Endothelial cell of hepatic sinusoid (primary cell): ENCODE measurements around the gene RORC.
"Not testable (repeated sequence)": the region's sequence is repeated elsewhere in the genome, so short reads cannot be mapped to it uniquely, and the experiment has no call there.

Source experiments
- in situ Hi-C: cut with HindIII; loops from 2 replicates; pipeline ENCODE4 v1.10.0; 2017; ENCODE audit warnings: low sequenced_read_pairs

The RORC gene

GRCh38 chr1:151809290-151809984, 22.2 kb downstream of the RORC start:
- in situ Hi-C loops, result loop anchor here (5.0 kb wide), 1 partner anchor 52 kb away; no protein-coding TSS in a partner anchor

- in situ Hi-C loops, result loop anchor here (5.0 kb wide), 1 partner anchor 50 kb away; no protein-coding TSS in a partner anchor
Measured at GRCh38 chr1:151807766-151808165, 23.8 kb downstream of the RORC start.

- in situ Hi-C loops, result loop anchor here (5.0 kb wide), 1 partner anchor 50 kb away; no protein-coding TSS in a partner anchor
Measured at GRCh38 chr1:151807131-151807530, 24.5 kb downstream of the RORC start.

GRCh38 chr1:151806170-151806569, 25.4 kb downstream of the RORC start:
- in situ Hi-C loops, result loop anchor here (5.0 kb wide), 1 partner anchor 49 kb away; no protein-coding TSS in a partner anchor

GRCh38 chr1:151805066-151805820, 26.4 kb downstream of the RORC start, which contains the start of gene LINGO4:
Gene LINGO4 (minus strand): TSS chr1:151805419. CDS start chr1:151802704, 2,715 bp downstream.
- in situ Hi-C loops, result loop anchor here (5.0 kb wide), 1 partner anchor 48 kb away; no protein-coding TSS in a partner anchor

GRCh38 chr1:151803915-151804314, 27.7 kb downstream of the RORC start:
- in situ Hi-C loops, result no loop called here

- in situ Hi-C loops, result no loop called here
Measured at GRCh38 chr1:151803164-151803563, 28.4 kb downstream of the RORC start.

- in situ Hi-C loops, result no loop called here
Measured at GRCh38 chr1:151802372-151802771, 29.2 kb downstream of the RORC start.

- in situ Hi-C loops, result no loop called here
Measured at GRCh38 chr1:151801846-151802245, 29.8 kb downstream of the RORC start.

GRCh38 chr1:151801310-151801820, 30.2 kb downstream of the RORC start:
- in situ Hi-C loops, result no loop called here

GRCh38 chr1:151800830-151801229, 30.8 kb downstream of the RORC start:
- in situ Hi-C loops, result no loop called here

- in situ Hi-C loops, result no loop called here
Measured at GRCh38 chr1:151799179-151800022, 32.2 kb downstream of the RORC start.

GRCh38 chr1:151798571-151798970, 33.0 kb downstream of the RORC start:
- in situ Hi-C loops, result no loop called here

GRCh38 chr1:151790940-151791651, 40.5 kb downstream of the RORC start:
- in situ Hi-C loops, result no loop called here

- in situ Hi-C loops, result no loop called here
Measured at GRCh38 chr1:151790071-151790939, 41.3 kb downstream of the RORC start, which contains the start of gene TDRKH. Gene TDRKH (minus strand): TSS chr1:151790500. CDS start chr1:151783022, 7,478 bp downstream.

GRCh38 chr1:151787689-151788088, 43.9 kb downstream of the RORC start:
- in situ Hi-C loops, result no loop called here

GRCh38 chr1:151783796-151784195, 47.8 kb downstream of the RORC start:
- in situ Hi-C loops, result no loop called here

GRCh38 chr1:151782741-151783140, 48.9 kb downstream of the RORC start:
- in situ Hi-C loops, result no loop called here

GRCh38 chr1:151782026-151782425, 49.6 kb downstream of the RORC start:
- in situ Hi-C loops, result not testable (repeated sequence)
